SK-N-SH (cell line): ENCODE measurements around the gene C5orf63.

Experiments
- PBX3 ChIP-seq: IDR thresholded peaks from 2 replicates; pipeline ENCODE4; 2012
- POLR2AphosphoS5 ChIP-seq: IDR thresholded peaks from 2 replicates; pipeline ENCODE4 v1.6.1; 2012; ENCODE audit warnings: low read depth, low read length
- SMC3 ChIP-seq: IDR thresholded peaks from 2 replicates; pipeline ENCODE4 v1.6.1; 2012; ENCODE audit warnings: low read depth, low read length, improper control_type of control experiment

GRCh38 chr5:127085796-127086195 lies 12.5 kb upstream of the C5orf63 start:
- TF ChIP-seq POLR2AphosphoS5 (no peak), PBX3 (no peak), SMC3 (no peak)
